IMR-90 (cell line): ENCODE results near the gene ARHGAP12. TPM values are rescaled to one million over a fixed set of nuclear protein-coding genes. Genes with fewer than 3 reads are reported as not detected.

Source experiments
- ATAC-seq: fragments of 200-7000 bp; cut with Tn5 transposase; 2 replicates; pipeline ENCODE4 v1.9.1; 2020; ENCODE audit warnings: low read depth, mild to moderate bottlenecking, moderate library complexity
- BruUV-seq: library from RNA; stranded (reverse); fragments of 400-500 nt; replicated peaks from 2 replicates; lab custom pipeline; 2021; lab: Mats Ljungman, UMichigan
- CTCF ChIA-PET: fragments of 300-600 bp; formaldehyde crosslinking; extraction: SDS; loops from one replicate; lab custom pipeline; 2021; ENCODE audit warnings: antibody characterized with exemption; lab: Yijun Ruan, JAX
- POLR2A ChIA-PET: fragments of 300-600 bp; sonication (Branson Sonifier 250); formaldehyde crosslinking; loops from one replicate; lab custom pipeline; 2022; ENCODE audit warnings: antibody characterized with exemption; ENCODE audit not compliant: unreplicated experiment; lab: Charles Lee
- DNase-seq: peaks from one replicate; pipeline ENCODE4 v3.0.0; 2013
- H2AFZ ChIP-seq: replicated peaks from 2 replicates; pipeline ENCODE3; 2013; ENCODE audit warnings: low read length, mild to moderate bottlenecking; ENCODE audit not compliant: poor library complexity
- H2AK5ac ChIP-seq: 2 replicates; pipeline ENCODE4 v1.6.1; 2013; ENCODE audit warnings: low read depth, low read length, inconsistent platforms
- H2AK9ac ChIP-seq: replicated peaks from 2 replicates; pipeline ENCODE3; 2013; ENCODE audit warnings: mild to moderate bottlenecking, low read depth, low read length, moderate library complexity; ENCODE audit not compliant: poor library complexity
- H2BK120ac ChIP-seq: 2 replicates; pipeline ENCODE4 v1.6.1; 2013; ENCODE audit warnings: low read depth, low read length, inconsistent platforms
- H2BK15ac ChIP-seq: 3 replicates; pipeline ENCODE4 v1.6.1; 2013; ENCODE audit warnings: low read depth, low read length, inconsistent platforms
- H2BK20ac ChIP-seq: 2 replicates; pipeline ENCODE4 v1.6.1; 2013; ENCODE audit warnings: low read depth, mild to moderate bottlenecking, inconsistent platforms, low read length, moderate library complexity
- H2BK5ac ChIP-seq: 2 replicates; pipeline ENCODE4 v1.6.1; 2013; ENCODE audit warnings: mild to moderate bottlenecking, low read depth, low read length, inconsistent platforms; ENCODE audit not compliant: poor library complexity, severe bottlenecking
- H3K14ac ChIP-seq: replicated peaks from 2 replicates; pipeline ENCODE4 v1.6.1; 2013; ENCODE audit warnings: low read depth, low read length, inconsistent platforms
- H3K18ac ChIP-seq: 2 replicates; pipeline ENCODE4 v1.6.1; 2013; ENCODE audit warnings: low read depth, low read length, control low read depth
- H3K23ac ChIP-seq: 2 replicates; pipeline ENCODE4 v1.6.1; 2013; ENCODE audit warnings: low read depth, low read length, inconsistent platforms
- H3K27ac ChIP-seq: 2 replicates; pipeline ENCODE4 v1.5.1; 2013; ENCODE audit warnings: mild to moderate bottlenecking, control low read depth, low read length; ENCODE audit not compliant: insufficient read depth
- H3K27me3 ChIP-seq: 2 replicates; pipeline ENCODE4 v1.6.1; 2013; ENCODE audit warnings: low read length; ENCODE audit not compliant: control insufficient read depth, insufficient read depth
- H3K36me3 ChIP-seq: 2 replicates; pipeline ENCODE4 v1.6.1; 2013; ENCODE audit warnings: low read length, mixed read lengths; ENCODE audit not compliant: control insufficient read depth, insufficient read depth
- H3K4ac ChIP-seq: 2 replicates; pipeline ENCODE4 v1.6.1; 2013; ENCODE audit warnings: low read depth, low read length, inconsistent platforms
- H3K4me1 ChIP-seq: 2 replicates; pipeline ENCODE4 v1.6.1; 2013; ENCODE audit warnings: low read length, mixed read lengths; ENCODE audit not compliant: control insufficient read depth, insufficient read depth
- H3K4me2 ChIP-seq: 2 replicates; pipeline ENCODE4 v1.6.1; 2013; ENCODE audit warnings: low read depth, mild to moderate bottlenecking, control low read depth, low read length, moderate library complexity
- H3K4me3 ChIP-seq: 2 replicates; pipeline ENCODE4 v1.5.1; 2013; ENCODE audit warnings: low read depth, mild to moderate bottlenecking, control low read depth, low read length, moderate library complexity; ENCODE audit not compliant: insufficient read depth
- H3K56ac ChIP-seq: 2 replicates; pipeline ENCODE4 v1.6.1; 2013; ENCODE audit warnings: low read length, inconsistent platforms; ENCODE audit not compliant: insufficient read depth; ENCODE audit errors: extremely low read depth
- H3K79me1 ChIP-seq, 2 experiments: 2 replicates each; pipeline ENCODE4 v1.6.1; 2013; ENCODE audit warnings: low read length in 2 of 2, inconsistent platforms in 1 of 2, low read depth in 1 of 2
- H3K9ac ChIP-seq: 2 replicates; pipeline ENCODE4 v1.6.1; 2013; ENCODE audit warnings: low read depth, low read length, control low read depth
- H3K9me1 ChIP-seq: 2 replicates; pipeline ENCODE4 v1.6.1; 2013; ENCODE audit warnings: low read length, inconsistent platforms; ENCODE audit not compliant: insufficient read depth
- H3K9me3 ChIP-seq: 2 replicates; pipeline ENCODE4 v1.6.1; 2013; ENCODE audit warnings: low read length; ENCODE audit not compliant: control insufficient read depth, insufficient read depth
- H4K20me1 ChIP-seq: 2 replicates; pipeline ENCODE4 v1.6.1; 2013; ENCODE audit warnings: low read length, inconsistent platforms; ENCODE audit not compliant: insufficient read depth
- H4K5ac ChIP-seq: 2 replicates; pipeline ENCODE4 v1.6.1; 2013; ENCODE audit warnings: mild to moderate bottlenecking, low read depth, low read length, control low read depth
- H4K8ac ChIP-seq, 2 experiments: 2 replicates each; pipeline ENCODE4 v1.6.1; 2013; ENCODE audit warnings: low read depth in 2 of 2, low read length in 2 of 2, control low read depth in 1 of 2, inconsistent platforms in 1 of 2
- H4K91ac ChIP-seq: 2 replicates; pipeline ENCODE4 v1.6.1; 2013; ENCODE audit warnings: low read depth, low read length, inconsistent platforms; ENCODE audit not compliant: insufficient read depth
- BHLHE40 ChIP-seq: fragments of 150-350 bp; IDR thresholded peaks from 2 replicates; pipeline ENCODE4 v1.6.1; 2016; ENCODE audit warnings: mild to moderate bottlenecking, low read depth, low read length
- CEBPB ChIP-seq: IDR thresholded peaks from 2 replicates; pipeline ENCODE4 v1.6.1; 2012; ENCODE audit warnings: low read depth, low read length, improper control_type of control experiment
- CHD1 ChIP-seq: IDR thresholded peaks from 2 replicates; pipeline ENCODE4 v1.6.1; 2012; ENCODE audit warnings: low read depth, low read length, improper control_type of control experiment
- CTCF ChIP-seq: conservative IDR thresholded peaks from 2 replicates; pipeline ENCODE4 v1.5.1; 2012; ENCODE audit warnings: mild to moderate bottlenecking, low read depth, low read length, improper control_type of control experiment
- ELK1 ChIP-seq: fragments of 150-350 bp; IDR thresholded peaks from 2 replicates; pipeline ENCODE4 v1.6.1; 2016; ENCODE audit warnings: low read depth, mild to moderate bottlenecking, low read length, moderate library complexity, borderline replicate concordance
- FOS ChIP-seq: fragments of 150-350 bp; IDR thresholded peaks from 2 replicates; pipeline ENCODE4 v1.6.1; 2016; ENCODE audit warnings: low read depth, low read length
- NFE2L2 ChIP-seq: fragments of 150-350 bp; IDR thresholded peaks from 2 replicates; pipeline ENCODE4 v1.6.1; 2016; ENCODE audit warnings: low read depth, mild to moderate bottlenecking, low read length
- RAD21 ChIP-seq: IDR thresholded peaks from 2 replicates; pipeline ENCODE4 v1.6.1; 2012; ENCODE audit warnings: low read length, improper control_type of control experiment
- RCOR1 ChIP-seq: IDR thresholded peaks from 2 replicates; pipeline ENCODE4 v1.6.1; 2012; ENCODE audit warnings: mild to moderate bottlenecking, low read length, improper control_type of control experiment; ENCODE audit not compliant: insufficient replicate concordance
- RFX5 ChIP-seq: IDR thresholded peaks from 2 replicates; pipeline ENCODE4 v1.8.0; 2012; ENCODE audit warnings: low read depth, mild to moderate bottlenecking, low read length, moderate library complexity
- SMC3 ChIP-seq: fragments of 150-350 bp; IDR thresholded peaks from 2 replicates; pipeline ENCODE4 v1.6.1; 2016; ENCODE audit warnings: low read depth, mild to moderate bottlenecking, antibody characterized with exemption, low read length, moderate library complexity
- WGBS, 2 experiments: methylation state at CpG; one replicate each; pipeline versions ENCODE4 v1.1.5 to v1.1.7; 2013; ENCODE audit warnings: missing lambda C conversion rate in 2 of 2; ENCODE audit not compliant: insufficient read length in 1 of 2; ENCODE audit errors: extremely low coverage in 2 of 2; 5-methylcytosine and 5-hydroxymethylcytosine counted together
- dilution Hi-C: fragments of 300-500 bp; cut with HindIII; formaldehyde crosslinking; loops from one replicate; pipeline ENCODE4 v1.14.3; 2018; ENCODE audit warnings: low sequenced_read_pairs; ENCODE audit not compliant: unreplicated experiment
- in situ Hi-C: fragments of 300-500 bp; cut with MboI; formaldehyde crosslinking; loops from 3 replicates; pipeline ENCODE4 v1.14.3; 2019; ENCODE audit warnings: low sequenced_read_pairs, inconsistent platforms, mixed read lengths
- intact Hi-C: fragments of 100-400 bp; cut with micrococcal nuclease; formaldehyde crosslinking; loops from 2 replicates; pipeline ENCODE4 v1.10.0; 2022
- polyA plus RNA-seq, 3 experiments: library from polyadenylated mRNA; depleted of rRNA; stranded (reverse); fragments of >200 nt; gene quantifications; 2 replicates each; pipeline ENCODE4 v1.2.3, GENCODE V29; 2012; ENCODE audit warnings: low replicate concordance in 1 of 3
- total RNA-seq: library from RNA; depleted of rRNA; stranded (reverse); fragments of >200 nt; gene quantifications from 2 replicates; pipeline ENCODE4 v1.2.3, GENCODE V29; 2012
- TF ChIP-seq, protein P1 (sequence below): fragments of 150-350 bp; IDR thresholded peaks from 2 replicates; pipeline ENCODE4 v1.6.1; 2017; ENCODE audit warnings: mild to moderate bottlenecking, antibody characterized with exemption, low read length, low read depth

Gene ARHGAP12
- total and polyA plus RNA-seq, 2 of the 4 experiments (the other 2 are of a cell fraction): 9.0 to 28.5 TPM

GRCh38 chr10:31808258-31809218 lies 120.1 kb downstream of the ARHGAP12 start:
- Histone ChIP-seq H3K23ac (peak overlapping the region; percentile 93), H3K18ac (peak overlapping the region; percentile 100), H3K4me2 (peak overlapping the region; percentile 99), H3K9me3 (no peaks in the 10 kb centered on the region), H3K79me1 (peaks cover 3 to 6% of the 10 kb centered on the region in 2 experiments; a peak in 1 of 4 replicates), H3K27ac (peak overlapping the region; percentile 94), H3K4me3 (peak overlapping the region; percentile 45), H4K8ac (peak overlapping the region; percentile 59 to 96), H2AFZ (peak overlapping the region; percentile 76), H2AK9ac (peak overlapping the region; percentile 8), H3K27me3 (no peaks in the 10 kb centered on the region), H2BK120ac (peak overlapping the region; percentile 96), H2BK5ac (peak overlapping the region; percentile 91), H3K9ac (peak overlapping the region; percentile 90), H2AK5ac (peak overlapping the region; percentile 63), H3K36me3 (no peaks in the 10 kb centered on the region; the same call in 1 of the 2 replicates), H4K5ac (peak overlapping the region; percentile 97), H3K4me1 (peaks cover 2% of the 10 kb centered on the region), H3K4ac (peak overlapping the region; percentile 96), H3K14ac (peak overlapping the region; percentile 93), H4K20me1 (no peaks in the 10 kb centered on the region), H2BK20ac (peak overlapping the region; percentile 91), H3K9me1 (no peaks in the 10 kb centered on the region), H2BK15ac (peak overlapping the region; percentile 76), H4K91ac (peak overlapping the region; percentile 95), H3K56ac (peak overlapping the region; percentile 65)
- dilution Hi-C loops: no loop called here
- CTCF ChIA-PET: interaction anchor here (0.6 to 1.7 kb wide), 3 partner anchors 17 to 1091 kb away, joined by 3 to 11 read pairs (median 5); no protein-coding TSS in a partner anchor
- ATAC-seq (peak; percentile 74), DNase-seq (peak; percentile 80)
- WGBS, 2 experiments: no CpG with 5 or more reads among the region's 6 CpGs
- intact Hi-C loops: loop anchor here (1.0 to 5.0 kb wide), 7 partner anchors 281 to 1081 kb away; no protein-coding TSS in a partner anchor
- POLR2A ChIA-PET: no interaction called here
- BruUV-seq: no TSS peak
- in situ Hi-C loops: loop anchor here (25.0 kb wide), 1 partner anchor 471 kb away; no protein-coding TSS in a partner anchor
- TF ChIP-seq SMC3 (peak; percentile 76), CTCF (peak; percentile 66), BHLHE40 (no peak), NFE2L2 (0 out of 2 replicates have a peak, but pooled peaks have one; percentile 7), RAD21 (peak; percentile 85), FOS (no peak), RCOR1 (no peak), CEBPB (peak; percentile 49; the same call in 1 of the 2 replicates), RFX5 (no peak), ELK1 (no peak), CHD1 (no peak)
- TF ChIP-seq, protein P1, sequence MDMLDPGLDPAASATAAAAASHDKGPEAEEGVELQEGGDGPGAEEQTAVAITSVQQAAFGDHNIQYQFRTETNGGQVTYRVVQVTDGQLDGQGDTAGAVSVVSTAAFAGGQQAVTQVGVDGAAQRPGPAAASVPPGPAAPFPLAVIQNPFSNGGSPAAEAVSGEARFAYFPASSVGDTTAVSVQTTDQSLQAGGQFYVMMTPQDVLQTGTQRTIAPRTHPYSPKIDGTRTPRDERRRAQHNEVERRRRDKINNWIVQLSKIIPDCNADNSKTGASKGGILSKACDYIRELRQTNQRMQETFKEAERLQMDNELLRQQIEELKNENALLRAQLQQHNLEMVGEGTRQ: no peak
